Muscle of leg (tissue), 16 donors: ENCODE measurements around the gene GSPT1. TPM values are rescaled to one million over a fixed set of nuclear protein-coding genes. Genes with fewer than 3 reads are reported as not detected.
"Not testable (repeated sequence)": the region's sequence is repeated elsewhere in the genome, so short reads cannot be mapped to it uniquely, and the experiment has no call there.

Experiments
- DNase-seq: peaks from one replicate; pipeline ENCODE4 v3.0.0; 2013
- H3K27ac ChIP-seq: one replicate; pipeline ENCODE4 v1.5.1; 2013; ENCODE audit warnings: mild to moderate bottlenecking, low read length, control low read depth
- H3K27me3 ChIP-seq: one replicate; pipeline ENCODE4 v1.6.1; 2013; ENCODE audit warnings: low read length; ENCODE audit not compliant: control insufficient read depth, insufficient read depth
- H3K36me3 ChIP-seq: one replicate; pipeline ENCODE4 v1.6.1; 2013; ENCODE audit warnings: low read length; ENCODE audit not compliant: control insufficient read depth, insufficient read depth
- H3K4me1 ChIP-seq: one replicate; pipeline ENCODE4 v1.6.1; 2013; ENCODE audit warnings: low read length; ENCODE audit not compliant: control insufficient read depth, insufficient read depth
- H3K4me3 ChIP-seq: one replicate; pipeline ENCODE4 v1.5.1; 2013; ENCODE audit warnings: low read length, control low read depth
- H3K9me3 ChIP-seq: replicated peaks from 2 replicates; pipeline ENCODE4 v1.6.1; 2013; ENCODE audit warnings: low read depth, low read length; ENCODE audit not compliant: control insufficient read depth
- WGBS: methylation state at CpG from one replicate; pipeline ENCODE4 v1.1.5; 2013; ENCODE audit warnings: missing lambda C conversion rate; ENCODE audit not compliant: insufficient coverage; 5-methylcytosine and 5-hydroxymethylcytosine counted together
- long read RNA-seq, 11 donors: transcript quantifications; one replicate each; lab custom pipeline, GENCODE V29; 2026
- polyA plus RNA-seq, 8 donors: library from polyadenylated mRNA; unstranded; fragments of 120-200 nt; gene quantifications; one replicate each; pipeline versions ENCODE4 v1.2.1 to v1.2.3, GENCODE V29; 2013; ENCODE audit warnings: inconsistent platforms in 1 of 8, low replicate concordance in 1 of 8; ENCODE audit not compliant: insufficient read length in 8 of 8, insufficient read depth in 1 of 8
- total RNA-seq: library from RNA; stranded (reverse); fragments of 120-200 nt; gene quantifications from one replicate; pipeline ENCODE4 v1.2.4, GENCODE V29; 2013

The GSPT1 gene
- total RNA-seq (41.5 TPM), polyA plus RNA-seq (10 to 100 TPM; 61.7 to 87.9 (median 81.7) TPM)
- long read RNA-seq, donor 1, full-length matches to known transcripts: 3 of 3 reads
- long read RNA-seq, donor 1, partial matches to known transcripts: 0 of 3 reads
- long read RNA-seq, donor 1, other reads (novel, unspliced or antisense): 0 of 3 reads
- long read RNA-seq, donor 2, full-length matches to known transcripts: 4 of 4 reads
- long read RNA-seq, donor 2, partial matches to known transcripts: 0 of 4 reads
- long read RNA-seq, donor 2, other reads (novel, unspliced or antisense): 0 of 4 reads
- long read RNA-seq, donor 3, full-length matches to known transcripts: 29 of 34 reads
- long read RNA-seq, donor 3, partial matches to known transcripts: 5 of 34 reads
- long read RNA-seq, donor 3, other reads (novel, unspliced or antisense): 0 of 34 reads
- long read RNA-seq, donor 4, full-length matches to known transcripts: 10 of 10 reads
- long read RNA-seq, donor 4, partial matches to known transcripts: 0 of 10 reads
- long read RNA-seq, donor 4, other reads (novel, unspliced or antisense): 0 of 10 reads
- long read RNA-seq, donor 5, full-length matches to known transcripts: 47 of 53 reads
- long read RNA-seq, donor 5, partial matches to known transcripts: 6 of 53 reads
- long read RNA-seq, donor 5, other reads (novel, unspliced or antisense): 0 of 53 reads
- long read RNA-seq, donor 6, full-length matches to known transcripts: 24 of 29 reads
- long read RNA-seq, donor 6, partial matches to known transcripts: 5 of 29 reads
- long read RNA-seq, donor 6, other reads (novel, unspliced or antisense): 0 of 29 reads
- long read RNA-seq, donor 7, full-length matches to known transcripts: 22 of 31 reads
- long read RNA-seq, donor 7, partial matches to known transcripts: 9 of 31 reads
- long read RNA-seq, donor 7, other reads (novel, unspliced or antisense): 0 of 31 reads
- long read RNA-seq, donor 8, full-length matches to known transcripts: 8 of 8 reads
- long read RNA-seq, donor 8, partial matches to known transcripts: 0 of 8 reads
- long read RNA-seq, donor 8, other reads (novel, unspliced or antisense): 0 of 8 reads
- long read RNA-seq, donor 9, full-length matches to known transcripts: 8 of 8 reads
- long read RNA-seq, donor 9, partial matches to known transcripts: 0 of 8 reads
- long read RNA-seq, donor 9, other reads (novel, unspliced or antisense): 0 of 8 reads
- long read RNA-seq, donor 10, full-length matches to known transcripts: 11 of 11 reads
- long read RNA-seq, donor 10, partial matches to known transcripts: 0 of 11 reads
- long read RNA-seq, donor 10, other reads (novel, unspliced or antisense): 0 of 11 reads
- long read RNA-seq, donor 11, full-length matches to known transcripts: 8 of 13 reads
- long read RNA-seq, donor 11, partial matches to known transcripts: 5 of 13 reads
- long read RNA-seq, donor 11, other reads (novel, unspliced or antisense): 0 of 13 reads

GRCh38 chr16:11915644-11916523 lies at the start of gene GSPT1:
GSPT1 (minus strand) TSS chr16:11915956; CDS start chr16:11915720, 236 bp downstream.
- H3K4me3 ChIP-seq: peak within 1 kb of the TSS; percentile 59
- H3K9me3 ChIP-seq: no peaks in the 10 kb centered on the region
- H3K36me3 ChIP-seq: no peaks in the 10 kb centered on the region
- H3K27ac ChIP-seq: peak within 1 kb of the TSS; percentile 85
- peak; percentile 100 for DNase-seq
- under 1% methylated on average over 82 of the region's 84 CpGs for WGBS
- peaks cover 12% of the 10 kb centered on the region for H3K4me1 ChIP-seq
- H3K27me3 ChIP-seq: peaks cover 2% of the 10 kb centered on the region

- Histone ChIP-seq H3K27ac (no peak within 1 kb of the TSS), H3K27me3 (no peaks in the 10 kb centered on the region), H3K4me1 (no peaks in the 10 kb centered on the region), H3K9me3 (no peaks in the 10 kb centered on the region), H3K4me3 (no peak within 1 kb of the TSS), H3K36me3 (no peaks in the 10 kb centered on the region)
- 100% methylated on average over 1 of the region's 9 CpGs for WGBS
- DNase-seq: no peak
These were observed 49.2 kb upstream of the GSPT1 start, which contains the start of gene TNFRSF17 for GRCh38 chr16:11964761-11965551. TNFRSF17 (plus strand) TSS chr16:11965210; CDS start chr16:11965325, 115 bp downstream.

GRCh38 chr16:11963706-11964105 lies 48.0 kb upstream of the GSPT1 start:
- H3K36me3 ChIP-seq: no peaks in the 10 kb centered on the region
- DNase-seq: no peak
- no peaks in the 10 kb centered on the region for H3K4me1 ChIP-seq
- no peaks in the 10 kb centered on the region for H3K9me3 ChIP-seq
- no peak overlapping the region for H3K27ac ChIP-seq
- WGBS: 90% methylated on average over 2 of the region's 6 CpGs
- H3K4me3 ChIP-seq: no peak overlapping the region
- H3K27me3 ChIP-seq: no peaks in the 10 kb centered on the region

GRCh38 chr16:11962978-11963377 lies 47.2 kb upstream of the GSPT1 start:
- H3K27ac ChIP-seq, H3K9me3 ChIP-seq, H3K4me1 ChIP-seq, DNase-seq, H3K4me3 ChIP-seq, H3K36me3 ChIP-seq, H3K27me3 ChIP-seq: not testable (repeated sequence)
- WGBS: 96% methylated on average over 6 of the region's 11 CpGs

GRCh38 chr16:11962457-11962856 lies 46.7 kb upstream of the GSPT1 start:
- not testable (repeated sequence) for H3K36me3 ChIP-seq, H3K27ac ChIP-seq, DNase-seq, H3K4me3 ChIP-seq, H3K27me3 ChIP-seq, H3K9me3 ChIP-seq, H3K4me1 ChIP-seq
- WGBS: 80% methylated on average over 1 of the region's 5 CpGs

GRCh38 chr16:11957591-11958395 lies 42.0 kb upstream of the GSPT1 start:
- Histone ChIP-seq H3K9me3 (no peaks in the 10 kb centered on the region), H3K36me3 (no peaks in the 10 kb centered on the region)
- WGBS: 72% methylated on average over 9 of the region's 10 CpGs

GRCh38 chr16:11956558-11956957 lies 40.8 kb upstream of the GSPT1 start:
- Histone ChIP-seq H3K9me3 (no peaks in the 10 kb centered on the region), H3K27me3 (no peaks in the 10 kb centered on the region), H3K36me3 (no peaks in the 10 kb centered on the region), H3K27ac (no peak overlapping the region), H3K4me1 (no peaks in the 10 kb centered on the region), H3K4me3 (no peak overlapping the region)
- DNase-seq: no peak
- WGBS: 92% methylated on average over 2 of the region's 2 CpGs

More at GRCh38 chr16:11957591-11958395, 42.0 kb upstream of the GSPT1 start:
- Histone ChIP-seq H3K27me3 (no peaks in the 10 kb centered on the region), H3K27ac (no peak overlapping the region), H3K4me3 (no peak overlapping the region), H3K4me1 (no peaks in the 10 kb centered on the region)
- DNase-seq: no peak

- H3K4me3 ChIP-seq: no peak overlapping the region
- whole genome bisulfite sequencing: 30% methylated on average over 7 of the region's 8 CpGs
- no peaks in the 10 kb centered on the region for H3K4me1 ChIP-seq
These were observed 40.0 kb upstream of the GSPT1 start for GRCh38 chr16:11955713-11956123.

More at GRCh38 chr16:11955713-11956123, 40.0 kb upstream of the GSPT1 start:
- no peaks in the 10 kb centered on the region for H3K27me3 ChIP-seq
- H3K36me3 ChIP-seq: no peaks in the 10 kb centered on the region
- no peaks in the 10 kb centered on the region for H3K9me3 ChIP-seq
- DNase-seq: no peak
- H3K27ac ChIP-seq: no peak overlapping the region
